Pancreas (tissue), 10 donors: Measurements from ENCODE around the gene SLC6A19. TPM values are rescaled to one million over a fixed set of nuclear protein-coding genes. Genes with fewer than 3 reads are reported as not detected.

Source experiments
- ATAC-seq, 4 donors: fragments of 200-7000 bp; cut with Tn5 transposase; one replicate each; pipeline versions ENCODE4 v1.8.0 to v1.9.1; 2020; ENCODE audit warnings: mild to moderate bottlenecking in 4 of 4, moderate library complexity in 4 of 4
- DNase-seq, 6 donors: peaks; one replicate each; pipeline ENCODE4 v3.0.0-alpha.2; 2020
- FAIRE-seq: peaks from 2 replicates; lab custom pipeline; 2012; peaks lifted over from hg19 to GRCh38; lab: Jason Lieb, UNC
- H3K27ac ChIP-seq, 4 donors: fragments of 200-600 bp; sonication (generic); 1 replicate in 3 of 4; 2 replicates in 1 of 4; pipeline versions ENCODE4 v1.5.0 to v1.8.0; 2020
- H3K27me3 ChIP-seq, 4 donors: fragments of 200-600 bp; one replicate each; pipeline ENCODE4 v1.8.0; 2021
- H3K36me3 ChIP-seq, 3 donors: fragments of 200-600 bp; sonication (generic) in 1 of 3; one replicate each; pipeline versions ENCODE4 v1.5.0 to v1.8.0; 2020 to 2021
- H3K4me1 ChIP-seq, 3 donors: fragments of 200-600 bp; one replicate each; pipeline ENCODE4 v1.8.0; 2021
- H3K4me3 ChIP-seq, 4 donors: fragments of 200-600 bp; sonication (generic) in 2 of 4; one replicate each; pipeline versions ENCODE4 v1.5.0 to v1.8.0; 2020 to 2021
- H3K9me3 ChIP-seq, 4 donors: fragments of 200-600 bp; one replicate each; pipeline ENCODE4 v1.8.0; 2021
- WGBS, 2 donors: extraction: QIAGEN DNeasy Blood & Tissue Kit; methylation state at CpG; one replicate each; pipeline ENCODE4 v1.1.7; 2013; 5-methylcytosine and 5-hydroxymethylcytosine counted together
- intact Hi-C, 3 donors: fragments of 100-400 bp; cut with DNase I; formaldehyde crosslinking; loops; one replicate each; pipeline versions ENCODE4 v1.11.1 to v1.14.2; 2022
- polyA plus RNA-seq, 2 donors: library from polyadenylated mRNA; stranded (reverse); fragments of 200-250 nt; gene quantifications; one replicate each; pipeline ENCODE4 v1.2.3, GENCODE V29; 2013
- total RNA-seq, 6 donors: library from RNA; stranded (reverse); fragmentation: NEBNext Ultra II Directional in 4 of 6; extraction: Animal tissue kit (Norgen Biotek cat#: 25700) in 4 of 6; gene quantifications; one replicate each; pipeline versions ENCODE4 v1.2.1 to v1.2.4, GENCODE V29; 2021 to 2023
- TF ChIP-seq, protein P1 (sequence below), 4 donors: fragments of 200-600 bp; sonication (generic) in 3 of 4; IDR thresholded peaks; one replicate each; pipeline versions ENCODE4 v1.5.0 to v1.8.0; 2021; ENCODE audit warnings: antibody characterized with exemption in 4 of 4
- donor health status: healthy with polysubstance abuse.
- donor health status: DM: no; HTN: no; CAD: no; lungs with moderate emphysema.
- donor health status: DM: no; HTN: no; CAD: no.
- donor health status: control.
- donor health status: control.
- donor health status: Bipolar disorder and iron deficiency.
- donor health status: DM: yes; HTN: yes; CAD: no.
- donor health status: DM: no; HTN: no; CAD: no.
- donor health status: DM: no; HTN: no; CAD: no.
- donor health status: DM: yes; HTN: yes; CAD: no.

SLC6A19 gene
- total and polyA plus RNA-seq, 8 donors, result 0.08 to 3.9 (median 0.29) TPM

DNA sequence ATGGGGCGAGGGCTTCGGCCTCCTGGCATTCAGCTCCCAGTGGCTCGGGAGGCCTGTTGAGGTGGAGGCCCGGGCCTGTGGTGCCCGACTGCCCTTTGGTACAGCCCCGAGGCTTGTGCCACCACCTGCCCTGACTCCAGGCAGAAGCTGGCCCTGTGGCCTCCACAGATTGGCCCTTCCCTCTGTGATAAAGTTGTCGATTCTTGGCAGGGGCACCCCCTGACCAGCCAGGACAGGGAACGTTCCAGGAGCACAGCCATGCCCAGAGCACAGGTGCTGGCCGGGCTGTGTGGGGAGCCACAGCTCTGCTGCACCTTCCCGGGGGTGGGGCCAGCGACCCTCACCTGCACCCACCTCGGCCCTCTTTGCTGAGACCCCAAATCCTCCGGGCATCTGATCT, 56.4 kb downstream of the SLC6A19 start:
- DNase-seq (peak in 2 of 6 donors; percentile 8 to 42), ATAC-seq (peak in 1 of 4 donors; percentile 26), FAIRE-seq (no peak)
- Histone ChIP-seq H3K4me1 (no peaks in the 10 kb centered on the region), H3K4me3 (no peak overlapping the region), H3K9me3 (no peaks in the 10 kb centered on the region), H3K27ac (no peak overlapping the region), H3K36me3 (no peaks in the 10 kb centered on the region), H3K27me3 (no peaks in the 10 kb centered on the region)
- TF ChIP-seq, protein P1, sequence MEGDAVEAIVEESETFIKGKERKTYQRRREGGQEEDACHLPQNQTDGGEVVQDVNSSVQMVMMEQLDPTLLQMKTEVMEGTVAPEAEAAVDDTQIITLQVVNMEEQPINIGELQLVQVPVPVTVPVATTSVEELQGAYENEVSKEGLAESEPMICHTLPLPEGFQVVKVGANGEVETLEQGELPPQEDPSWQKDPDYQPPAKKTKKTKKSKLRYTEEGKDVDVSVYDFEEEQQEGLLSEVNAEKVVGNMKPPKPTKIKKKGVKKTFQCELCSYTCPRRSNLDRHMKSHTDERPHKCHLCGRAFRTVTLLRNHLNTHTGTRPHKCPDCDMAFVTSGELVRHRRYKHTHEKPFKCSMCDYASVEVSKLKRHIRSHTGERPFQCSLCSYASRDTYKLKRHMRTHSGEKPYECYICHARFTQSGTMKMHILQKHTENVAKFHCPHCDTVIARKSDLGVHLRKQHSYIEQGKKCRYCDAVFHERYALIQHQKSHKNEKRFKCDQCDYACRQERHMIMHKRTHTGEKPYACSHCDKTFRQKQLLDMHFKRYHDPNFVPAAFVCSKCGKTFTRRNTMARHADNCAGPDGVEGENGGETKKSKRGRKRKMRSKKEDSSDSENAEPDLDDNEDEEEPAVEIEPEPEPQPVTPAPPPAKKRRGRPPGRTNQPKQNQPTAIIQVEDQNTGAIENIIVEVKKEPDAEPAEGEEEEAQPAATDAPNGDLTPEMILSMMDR (IDR thresholded peaks at IDR 0.05), result no peak
- WGBS, 2 donors, result 56 to 60% methylated on average over 13 of the region's 13 CpGs
- intact Hi-C loops, result no loop called here

DNA sequence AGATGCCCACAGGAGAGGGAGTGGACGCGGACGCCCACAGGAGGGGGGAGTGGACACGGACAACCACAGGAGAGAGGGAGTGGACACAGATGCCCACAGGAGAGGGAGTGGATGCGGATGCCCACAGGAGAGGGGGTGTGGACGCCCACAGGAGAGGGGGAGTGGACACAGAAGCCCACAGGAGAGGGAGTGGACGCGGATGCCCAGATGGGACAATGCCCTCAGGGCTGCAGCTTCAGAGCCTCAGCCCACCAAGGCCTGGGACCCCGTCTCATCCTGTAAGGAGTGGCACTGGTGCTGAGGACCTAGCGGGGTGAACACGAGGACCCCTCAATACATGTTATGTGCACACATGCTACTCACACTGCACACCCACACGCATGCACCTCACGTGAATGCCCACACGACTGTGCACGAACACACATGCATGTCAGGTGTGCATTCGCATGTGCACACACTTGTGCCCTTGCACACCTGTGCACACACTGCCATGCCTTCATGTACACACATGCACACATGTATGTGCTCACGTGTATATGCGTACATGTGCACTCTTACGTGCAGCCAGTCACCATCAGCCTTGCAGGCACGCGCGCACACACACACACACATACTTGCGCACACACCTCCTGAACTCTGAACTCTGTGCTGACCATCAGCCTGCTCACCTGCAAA, 58.5 kb downstream of the SLC6A19 start:
- intact Hi-C loops, result no loop called here
- 78 to 92% methylated on average over 23 of the region's 23 CpGs for WGBS, 2 donors
- peak in 1 of 6 donors; percentile 54 for DNase-seq
- H3K27me3 ChIP-seq, result no peaks in the 10 kb centered on the region
- H3K9me3 ChIP-seq, result no peaks in the 10 kb centered on the region
- no peak for FAIRE-seq
- ATAC-seq, result no peak
- H3K36me3 ChIP-seq, result no peaks in the 10 kb centered on the region
- H3K4me3 ChIP-seq, result no peak overlapping the region
- H3K27ac ChIP-seq, result no peak overlapping the region
- TF ChIP-seq, protein P1 (IDR thresholded peaks at IDR 0.05), result no peak
- H3K4me1 ChIP-seq, result no peaks in the 10 kb centered on the region

DNA sequence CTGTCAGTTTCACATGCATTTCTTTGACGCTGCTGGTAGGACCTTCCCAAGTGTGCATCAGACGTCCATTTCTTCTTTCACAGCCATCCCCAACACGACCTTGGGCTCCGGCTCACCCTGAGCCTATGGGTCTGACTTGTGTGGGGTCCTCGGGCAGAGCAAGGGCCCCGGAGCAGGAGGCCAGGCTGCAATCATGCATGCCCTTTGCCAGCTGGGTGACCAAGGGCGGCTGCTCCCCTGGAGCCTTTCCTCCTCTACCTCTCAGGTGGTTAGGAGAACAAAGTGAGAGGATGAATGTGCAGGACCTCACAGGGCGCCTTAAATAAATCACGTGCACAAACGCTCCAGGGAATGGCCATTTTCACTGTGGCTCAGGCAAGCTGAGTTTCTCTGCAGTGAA, 60.2 kb downstream of the SLC6A19 start:
- Histone ChIP-seq H3K4me1 (no peaks in the 10 kb centered on the region), H3K27ac (no peak overlapping the region), H3K9me3 (no peaks in the 10 kb centered on the region), H3K4me3 (no peak overlapping the region), H3K27me3 (no peaks in the 10 kb centered on the region), H3K36me3 (no peaks in the 10 kb centered on the region)
- FAIRE-seq (no peak), DNase-seq (peak in 1 of 6 donors; percentile 26), ATAC-seq (no peak)
- WGBS, 2 donors, result 61 to 87% methylated on average over 10 of the region's 10 CpGs
- TF ChIP-seq, protein P1 (IDR thresholded peaks at IDR 0.05), result no peak
- intact Hi-C loops, result no loop called here

DNA sequence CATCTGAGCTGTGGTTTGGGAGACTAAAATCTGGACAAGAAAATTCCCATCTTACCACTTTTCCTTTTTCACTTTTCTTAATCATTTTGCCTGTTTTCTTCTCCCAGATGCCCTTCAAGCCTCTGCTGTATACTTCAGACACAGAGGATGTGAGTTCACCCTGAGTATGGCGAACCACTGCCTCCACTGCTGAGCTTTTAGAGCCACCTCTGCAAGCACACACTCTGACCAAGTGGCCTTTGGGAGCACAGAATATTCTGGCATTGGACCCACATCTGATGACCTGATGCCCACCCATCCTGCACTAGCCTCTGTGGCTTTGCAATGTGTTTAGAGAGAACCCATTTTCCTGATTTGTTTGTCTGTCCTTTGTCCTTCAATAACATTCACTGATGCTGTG, 61.0 kb downstream of the SLC6A19 start:
- DNase-seq (no peak), FAIRE-seq (no peak), ATAC-seq (no peak)
- WGBS, 2 donors, result 69 to 96% methylated on average over 1 of the region's 1 CpG
- Histone ChIP-seq H3K27me3 (no peaks in the 10 kb centered on the region), H3K4me1 (no peaks in the 10 kb centered on the region), H3K27ac (no peak overlapping the region), H3K4me3 (no peak overlapping the region), H3K9me3 (no peaks in the 10 kb centered on the region), H3K36me3 (no peaks in the 10 kb centered on the region)
- intact Hi-C loops, result no loop called here
- TF ChIP-seq, protein P1 (IDR thresholded peaks at IDR 0.05), result no peak

DNA sequence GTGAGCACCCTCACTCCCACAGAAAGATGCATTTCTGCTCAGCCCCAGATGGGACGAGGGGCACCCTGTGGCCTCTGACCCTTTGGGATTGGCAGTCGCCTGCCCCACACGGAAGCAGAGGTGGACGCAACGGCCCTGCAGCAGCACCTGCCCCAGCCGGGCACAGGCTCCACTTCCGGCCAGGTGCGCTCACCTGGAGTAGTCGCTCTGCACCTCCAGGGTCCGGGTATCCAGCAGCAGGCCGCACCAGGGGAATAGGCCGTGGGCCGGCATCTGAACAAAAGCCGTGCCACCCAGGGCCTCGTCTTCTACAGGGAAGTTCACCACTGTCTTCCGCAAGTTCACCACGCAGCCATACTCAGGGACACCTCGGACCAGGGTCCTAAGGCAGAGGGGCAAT, 62.8 kb downstream of the SLC6A19 start:
- WGBS, 2 donors, result 77 to 91% methylated on average over 18 of the region's 18 CpGs
- Histone ChIP-seq H3K4me3 (no peak overlapping the region), H3K27me3 (no peaks in the 10 kb centered on the region), H3K27ac (no peak overlapping the region), H3K4me1 (no peaks in the 10 kb centered on the region), H3K36me3 (no peaks in the 10 kb centered on the region), H3K9me3 (no peaks in the 10 kb centered on the region)
- DNase-seq (peak in 1 of 6 donors; percentile 45), FAIRE-seq (no peak), ATAC-seq (no peak)
- intact Hi-C loops, result no loop called here
- TF ChIP-seq, protein P1 (IDR thresholded peaks at IDR 0.05), result no peak
